ENCODE results near the gene SLC44A4. TPM values are rescaled to one million over a fixed set of nuclear protein-coding genes. Genes with fewer than 3 reads are reported as not detected.
"Not testable (repeated sequence)": the region's sequence is repeated elsewhere in the genome, so short reads cannot be mapped to it uniquely, and the experiment has no call there.

Gene SLC44A4
- total RNA-seq, 2 donors from 2014 or later: 7.3 to 19.2 TPM

DNA sequence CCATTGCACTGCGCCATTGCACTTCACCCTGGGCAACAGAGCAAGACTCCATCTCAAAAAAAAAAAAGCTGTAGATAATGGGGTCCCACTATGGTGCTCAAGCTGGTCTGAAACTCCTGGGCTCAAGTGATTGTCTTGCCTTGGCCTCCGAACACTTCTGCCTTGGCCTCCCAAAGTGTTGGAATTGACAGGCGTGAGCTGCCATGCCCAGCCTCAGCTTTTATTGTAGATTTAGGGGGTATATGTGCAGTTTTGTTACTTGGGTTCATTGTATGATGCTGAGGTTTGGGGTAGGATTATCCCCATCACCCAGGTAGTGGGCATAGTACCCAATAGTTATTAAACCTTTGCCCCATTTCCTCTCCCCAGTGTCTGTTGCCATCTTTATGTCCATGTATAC, 39.8 kb downstream of the SLC44A4 start:
- TF ChIP-seq POLR2A (IDR thresholded peaks at IDR 0.05): no peak
- TF ChIP-seq, protein P1, sequence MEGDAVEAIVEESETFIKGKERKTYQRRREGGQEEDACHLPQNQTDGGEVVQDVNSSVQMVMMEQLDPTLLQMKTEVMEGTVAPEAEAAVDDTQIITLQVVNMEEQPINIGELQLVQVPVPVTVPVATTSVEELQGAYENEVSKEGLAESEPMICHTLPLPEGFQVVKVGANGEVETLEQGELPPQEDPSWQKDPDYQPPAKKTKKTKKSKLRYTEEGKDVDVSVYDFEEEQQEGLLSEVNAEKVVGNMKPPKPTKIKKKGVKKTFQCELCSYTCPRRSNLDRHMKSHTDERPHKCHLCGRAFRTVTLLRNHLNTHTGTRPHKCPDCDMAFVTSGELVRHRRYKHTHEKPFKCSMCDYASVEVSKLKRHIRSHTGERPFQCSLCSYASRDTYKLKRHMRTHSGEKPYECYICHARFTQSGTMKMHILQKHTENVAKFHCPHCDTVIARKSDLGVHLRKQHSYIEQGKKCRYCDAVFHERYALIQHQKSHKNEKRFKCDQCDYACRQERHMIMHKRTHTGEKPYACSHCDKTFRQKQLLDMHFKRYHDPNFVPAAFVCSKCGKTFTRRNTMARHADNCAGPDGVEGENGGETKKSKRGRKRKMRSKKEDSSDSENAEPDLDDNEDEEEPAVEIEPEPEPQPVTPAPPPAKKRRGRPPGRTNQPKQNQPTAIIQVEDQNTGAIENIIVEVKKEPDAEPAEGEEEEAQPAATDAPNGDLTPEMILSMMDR (IDR thresholded peaks at IDR 0.05): no peak
- ATAC-seq (no peak), DNase-seq (no peak)
- H3K9me3 ChIP-seq: no peaks in the 10 kb centered on the region
- 91 to 100% methylated on average over 3 of the region's 3 CpGs for whole genome bisulfite sequencing, 2 donors
- H3K36me3 ChIP-seq (replicated peaks in 1 of 2; ENCODE audit: insufficient read depth in 1 of 2, low read depth in 2 of 2): peaks cover 12 to 15% of the 10 kb centered on the region in 2 donors
- H3K27me3 ChIP-seq: no peaks in the 10 kb centered on the region
- peaks cover 40% of the 10 kb centered on the region for H3K4me1 ChIP-seq
- no peak overlapping the region for H3K4me3 ChIP-seq
- intact Hi-C loops (cut with DNase I): no loop called here
- H3K27ac ChIP-seq: no peak overlapping the region

DNA sequence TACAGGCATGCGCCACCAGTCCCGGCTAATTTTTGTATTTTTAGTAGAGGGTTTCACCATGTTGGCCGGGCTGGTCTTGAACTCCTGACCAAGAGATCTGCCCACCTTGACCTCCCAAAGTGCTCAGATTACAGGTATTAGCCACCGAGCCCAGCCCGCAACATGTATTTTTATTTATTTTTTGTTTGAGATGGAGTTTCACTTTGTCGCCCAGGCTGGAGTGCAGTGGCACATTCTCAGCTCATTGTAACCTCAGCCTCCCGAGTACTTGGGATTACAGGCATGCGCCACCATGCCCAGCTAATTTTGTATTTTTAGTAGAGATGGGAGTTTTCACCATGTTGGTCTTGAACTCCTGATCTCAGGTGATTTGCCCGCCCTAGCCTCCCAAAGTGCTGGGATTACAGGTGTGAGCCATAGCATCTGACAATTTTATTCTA, 40.7 kb downstream of the SLC44A4 start:
- Histone ChIP-seq H3K36me3 (replicated peaks in 1 of 2; ENCODE audit: insufficient read depth in 1 of 2, low read depth in 2 of 2) (peaks cover 12 to 15% of the 10 kb centered on the region in 2 donors), H3K4me1 (peaks cover 45% of the 10 kb centered on the region)
- H3K4me3 ChIP-seq; H3K9me3 ChIP-seq; H3K27me3 ChIP-seq; ATAC-seq; intact Hi-C loops (cut with DNase I); H3K27ac ChIP-seq; DNase-seq: not testable (repeated sequence)
- 83 to 89% methylated on average over 9 of the region's 9 CpGs for WGBS, 2 donors

DNA sequence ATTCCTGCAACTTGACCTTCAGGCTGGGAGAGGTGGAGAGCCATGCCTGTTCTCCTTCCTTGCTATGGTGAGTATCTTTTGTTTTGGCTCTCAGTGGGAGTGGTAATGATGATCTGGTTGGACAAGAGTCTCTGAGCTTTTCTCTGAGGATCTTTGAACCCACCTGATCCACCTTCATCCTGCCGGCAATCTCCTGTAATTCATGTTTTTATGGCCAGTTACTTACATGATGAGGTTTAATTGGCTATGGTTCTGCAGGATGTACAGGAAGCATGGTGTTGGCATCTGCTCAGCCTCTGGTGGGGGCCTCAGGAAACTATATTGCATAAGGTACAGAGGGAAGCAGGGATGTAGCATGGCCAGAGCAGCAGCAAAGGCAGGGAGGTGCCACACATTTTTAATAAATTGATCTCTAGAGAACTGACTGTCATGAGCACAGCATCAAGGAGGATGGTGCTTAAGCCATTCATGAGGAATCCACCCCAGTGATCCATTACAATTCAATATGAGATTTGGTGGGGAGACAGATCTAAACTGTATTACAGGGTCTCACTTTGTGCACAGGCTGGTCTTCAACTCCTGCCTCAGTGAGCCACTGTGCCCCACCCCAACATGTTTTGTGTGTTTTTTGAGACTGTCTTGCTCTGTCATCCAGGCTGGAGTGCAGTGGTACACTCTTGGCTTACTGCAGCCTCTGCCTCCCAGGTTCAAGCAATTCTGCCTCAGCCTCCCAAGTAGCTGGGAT, 41.3 kb downstream of the SLC44A4 start:
- Histone ChIP-seq H3K9me3 (no peaks in the 10 kb centered on the region), H3K27me3 (no peaks in the 10 kb centered on the region), H3K4me3 (no peak overlapping the region), H3K36me3 (replicated peaks in 1 of 2; ENCODE audit: insufficient read depth in 1 of 2, low read depth in 2 of 2) (peaks cover 12 to 15% of the 10 kb centered on the region in 2 donors), H3K27ac (peak overlapping the region in 2 of 4 donors; percentile 80 to 95), H3K4me1 (peaks cover 45% of the 10 kb centered on the region)
- intact Hi-C loops (cut with DNase I): no loop called here
- WGBS, 2 donors: 25 to 57% methylated on average over 1 of the region's 1 CpG
- DNase-seq: no peak
- TF ChIP-seq, protein P1 (IDR thresholded peaks at IDR 0.05): no peak
- no peak for TF ChIP-seq POLR2A (IDR thresholded peaks at IDR 0.05)
- no peak for ATAC-seq

DNA sequence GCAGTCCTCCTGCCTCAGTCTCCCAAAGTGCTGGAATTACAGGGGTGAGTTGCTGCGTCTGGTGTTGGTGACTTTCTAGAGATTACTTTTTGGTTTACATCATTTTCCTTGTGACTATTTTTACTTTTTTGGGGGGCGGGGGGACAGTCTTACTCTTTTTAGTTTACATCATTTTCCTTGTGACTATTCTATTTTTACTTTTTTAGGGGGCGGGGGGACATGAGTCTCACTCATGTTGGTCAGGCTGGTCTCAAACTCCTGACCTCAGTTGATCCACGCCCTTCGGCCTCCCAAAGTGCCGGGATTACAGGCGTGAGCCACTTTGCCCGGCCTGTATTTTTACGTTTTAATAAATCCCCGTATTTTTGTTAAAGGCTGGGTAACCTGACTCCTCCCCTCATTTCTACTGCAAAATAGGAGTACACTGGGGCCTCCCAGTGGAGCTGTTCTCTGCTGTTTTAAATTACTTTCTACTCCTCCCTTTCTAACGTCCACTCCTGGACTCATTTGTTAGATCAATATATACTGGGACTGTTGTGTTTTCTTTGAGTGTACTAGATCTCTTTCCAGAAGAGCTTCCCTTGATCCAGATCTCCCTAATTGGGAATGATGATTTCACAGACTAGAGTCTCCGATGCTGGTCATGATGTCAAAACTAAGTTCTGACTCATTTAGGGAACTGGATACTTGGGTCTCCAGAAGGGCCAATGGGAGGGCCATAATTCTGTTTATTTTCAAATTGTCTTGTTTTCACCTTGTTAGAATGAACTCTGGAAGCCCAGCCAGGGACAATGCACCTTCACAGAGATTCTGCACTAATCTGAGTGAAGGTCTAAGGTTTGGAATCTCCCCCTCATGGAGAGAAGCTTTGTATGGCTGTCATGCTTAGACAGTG, 42.1 kb downstream of the SLC44A4 start:
- peaks cover 50% of the 10 kb centered on the region for H3K4me1 ChIP-seq
- ATAC-seq (no peak), DNase-seq (no peak)
- no peaks in the 10 kb centered on the region for H3K9me3 ChIP-seq
- peaks cover 12 to 15% of the 10 kb centered on the region in 2 donors for H3K36me3 ChIP-seq (replicated peaks in 1 of 2; ENCODE audit: insufficient read depth in 1 of 2, low read depth in 2 of 2)
- no peaks in the 10 kb centered on the region for H3K27me3 ChIP-seq
- 18 to 29% methylated on average over 12 of the region's 12 CpGs for WGBS, 2 donors
- intact Hi-C loops (cut with DNase I): no loop called here
- TF ChIP-seq, protein P1 (IDR thresholded peaks at IDR 0.05): no peak
- no peak for TF ChIP-seq POLR2A (IDR thresholded peaks at IDR 0.05)
- H3K27ac ChIP-seq: peak overlapping the region in 3 of 4 donors; percentile 80 to 95 (median 92)
- no peak overlapping the region for H3K4me3 ChIP-seq

DNA sequence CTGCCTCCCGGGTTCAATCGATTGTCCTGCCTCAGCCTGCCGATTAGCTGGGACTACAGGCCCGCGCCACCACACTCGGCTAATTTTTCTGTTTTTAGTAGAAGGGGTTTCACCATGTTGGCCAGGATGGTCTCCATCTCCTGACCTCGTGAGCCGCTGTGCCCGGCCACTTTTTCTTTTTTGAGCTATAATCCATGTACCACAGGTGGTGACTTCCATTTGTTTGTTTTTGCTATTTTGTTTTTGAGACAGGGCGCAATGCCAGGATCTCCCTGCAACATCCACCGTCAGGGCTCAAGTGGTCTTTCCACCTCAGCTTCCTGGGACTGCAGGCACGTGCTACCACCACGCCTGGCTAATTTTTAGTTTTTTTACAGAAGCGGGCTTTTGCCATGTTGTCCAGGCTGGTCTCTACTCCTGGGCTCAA, 42.7 kb downstream of the SLC44A4 start:
- no peak for DNase-seq
- WGBS, 2 donors: 9 to 10% methylated on average over 14 of the region's 14 CpGs
- Histone ChIP-seq H3K27me3 (no peaks in the 10 kb centered on the region), H3K9me3 (no peaks in the 10 kb centered on the region), H3K27ac (peak overlapping the region in 3 of 4 donors; percentile 80 to 95 (median 92)), H3K4me3 (no peak overlapping the region), H3K36me3 (replicated peaks in 1 of 2; ENCODE audit: insufficient read depth in 1 of 2, low read depth in 2 of 2) (peaks cover 12 to 15% of the 10 kb centered on the region in 2 donors), H3K4me1 (peaks cover 57% of the 10 kb centered on the region)
- no peak for TF ChIP-seq POLR2A (IDR thresholded peaks at IDR 0.05)
- TF ChIP-seq, protein P1 (IDR thresholded peaks at IDR 0.05): no peak
- intact Hi-C loops (cut with DNase I): no loop called here
- no peak for ATAC-seq
